ENCODE results near the gene SNX32.
A peak's percentile ranks its signal among the peaks of the same experiment; 100 is the strongest.

The SNX32 gene

DNA sequence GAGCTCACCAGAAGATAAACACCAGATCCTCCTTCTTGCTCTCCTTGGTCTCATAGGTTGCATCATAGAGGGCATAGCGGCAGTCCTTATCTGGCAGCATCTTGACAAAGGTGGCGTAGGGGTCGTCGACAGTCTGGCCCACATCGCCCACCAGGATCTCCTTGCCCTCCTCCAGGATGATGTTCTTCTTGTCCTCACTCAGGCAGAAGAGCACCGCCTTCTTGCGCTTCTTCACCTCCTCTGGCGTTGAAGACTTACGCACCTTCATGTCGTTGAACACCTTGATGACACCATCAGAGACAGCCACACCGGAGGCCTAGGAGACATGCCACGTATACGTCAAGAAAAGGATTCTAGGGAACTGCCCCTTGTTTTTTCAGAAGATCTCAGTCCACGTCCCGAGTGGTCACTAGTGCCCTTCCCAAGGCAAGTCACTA is 22.2 kb downstream of the SNX32 start:
- H3K36me3 ChIP-seq (ENCODE audit: insufficient read depth, low read length): peaks cover 56% of the 10 kb centered on the region; the same call in 1 of the 2 replicates
- H2AFZ ChIP-seq (ENCODE audit: low read length): no peak overlapping the region
- H3K79me2 ChIP-seq (ENCODE audit: insufficient read depth, low read length): peaks cover 70% of the 10 kb centered on the region
- H3K4me2 ChIP-seq (ENCODE audit: low read depth, low read length, poor library complexity, severe bottlenecking): peak overlapping the region; percentile 94
- H3K27me3 ChIP-seq (ENCODE audit: insufficient read depth, low read length, poor library complexity, severe bottlenecking): peaks cover 7% of the 10 kb centered on the region
- H3K4me3 ChIP-seq (ENCODE audit: low read length, poor library complexity, severe bottlenecking): peak overlapping the region; percentile 80
- H3K9ac ChIP-seq (ENCODE audit: low read depth, low read length, poor library complexity, severe bottlenecking): peak overlapping the region; percentile 95
- H3K4me1 ChIP-seq (ENCODE audit: insufficient read depth, low read length, poor library complexity, severe bottlenecking): peaks cover 35% of the 10 kb centered on the region
- peaks cover 5% of the 10 kb centered on the region; the same call in 1 of the 2 replicates for H3K9me3 ChIP-seq (ENCODE audit: insufficient read depth, low read depth, low read length)
- H3K9me2 ChIP-seq (replicated peaks; ENCODE audit: low read depth, low read length): no peaks in the 10 kb centered on the region
- 0 out of 2 replicates have a peak, but pooled peaks cover 7% of the 10 kb centered on the region for H3F3A ChIP-seq (ENCODE audit: low read depth)
- TF ChIP-seq, protein P1, sequence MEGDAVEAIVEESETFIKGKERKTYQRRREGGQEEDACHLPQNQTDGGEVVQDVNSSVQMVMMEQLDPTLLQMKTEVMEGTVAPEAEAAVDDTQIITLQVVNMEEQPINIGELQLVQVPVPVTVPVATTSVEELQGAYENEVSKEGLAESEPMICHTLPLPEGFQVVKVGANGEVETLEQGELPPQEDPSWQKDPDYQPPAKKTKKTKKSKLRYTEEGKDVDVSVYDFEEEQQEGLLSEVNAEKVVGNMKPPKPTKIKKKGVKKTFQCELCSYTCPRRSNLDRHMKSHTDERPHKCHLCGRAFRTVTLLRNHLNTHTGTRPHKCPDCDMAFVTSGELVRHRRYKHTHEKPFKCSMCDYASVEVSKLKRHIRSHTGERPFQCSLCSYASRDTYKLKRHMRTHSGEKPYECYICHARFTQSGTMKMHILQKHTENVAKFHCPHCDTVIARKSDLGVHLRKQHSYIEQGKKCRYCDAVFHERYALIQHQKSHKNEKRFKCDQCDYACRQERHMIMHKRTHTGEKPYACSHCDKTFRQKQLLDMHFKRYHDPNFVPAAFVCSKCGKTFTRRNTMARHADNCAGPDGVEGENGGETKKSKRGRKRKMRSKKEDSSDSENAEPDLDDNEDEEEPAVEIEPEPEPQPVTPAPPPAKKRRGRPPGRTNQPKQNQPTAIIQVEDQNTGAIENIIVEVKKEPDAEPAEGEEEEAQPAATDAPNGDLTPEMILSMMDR (conservative IDR thresholded peaks at IDR 0.05; ENCODE audit: low read length): no peak
- TF ChIP-seq EZH2phosphoT487 (IDR thresholded peaks at IDR 0.05; ENCODE audit: borderline replicate concordance): no peak
- peaks cover 66% of the 10 kb centered on the region for H4K20me1 ChIP-seq (ENCODE audit: insufficient read depth, low read length, poor library complexity, severe bottlenecking)

DNA sequence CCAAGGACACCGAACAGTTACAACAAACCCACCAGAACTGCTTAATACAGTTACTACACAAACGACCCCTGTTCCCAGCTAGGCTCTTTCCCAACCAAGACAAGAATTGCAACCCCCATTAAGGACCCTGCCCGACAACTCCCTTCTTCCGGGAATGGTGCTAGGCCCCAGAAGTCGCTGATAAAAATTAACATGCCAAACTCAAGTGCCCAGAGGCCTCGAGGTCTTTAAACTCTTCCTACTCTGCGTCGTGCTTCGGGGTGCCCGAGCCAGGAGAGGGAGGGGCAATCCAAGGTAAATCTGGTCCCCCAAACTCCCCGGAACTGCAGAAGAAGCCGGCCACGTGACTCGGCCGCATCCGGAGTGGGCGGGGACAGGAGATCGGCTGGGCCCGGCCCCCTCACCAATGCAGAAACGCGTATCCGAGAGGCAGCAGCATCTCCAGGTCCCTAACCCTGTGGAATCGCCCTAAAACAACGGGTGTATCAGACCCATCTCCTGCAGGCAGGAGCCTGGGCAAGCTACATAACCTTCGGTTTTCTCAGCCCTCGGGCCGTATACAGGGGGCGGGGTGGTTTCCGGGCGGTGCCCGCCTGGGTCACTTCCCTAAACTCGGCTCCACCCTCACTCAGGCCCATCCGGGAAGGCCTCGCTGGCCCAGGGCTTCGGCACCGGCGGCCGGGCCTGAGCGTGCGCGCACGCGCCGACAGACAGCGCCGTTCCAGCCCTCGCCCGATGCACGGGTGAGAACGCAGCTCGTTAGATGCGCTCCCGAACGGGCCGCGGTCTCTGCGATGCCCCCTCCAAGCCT is 23.1 kb downstream of the SNX32 start:
- H3K36me3 ChIP-seq (ENCODE audit: insufficient read depth, low read length): peaks cover 46% of the 10 kb centered on the region; the same call in 1 of the 2 replicates

DNA sequence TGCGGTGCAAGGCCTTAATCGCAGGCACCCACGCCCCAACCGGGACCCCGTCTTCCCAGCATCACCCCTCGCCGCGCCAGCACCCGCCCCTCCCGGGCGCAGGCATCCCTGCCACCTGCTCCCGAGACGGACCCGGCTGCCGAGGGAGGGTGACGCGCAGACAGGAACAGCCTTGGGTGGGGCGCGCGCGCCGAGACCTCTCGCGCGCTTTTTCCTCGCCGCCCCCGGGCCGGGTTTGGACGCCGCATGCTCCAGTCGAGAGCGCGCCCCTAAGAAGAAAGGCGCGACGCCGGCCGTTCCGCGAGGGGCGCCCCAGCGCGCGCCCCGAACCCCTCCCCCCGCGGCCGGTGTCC is 23.7 kb downstream of the SNX32 start:
- TF ChIP-seq, protein P1 (conservative IDR thresholded peaks at IDR 0.05; ENCODE audit: low read length): no peak
- TF ChIP-seq EZH2phosphoT487 (IDR thresholded peaks at IDR 0.05; ENCODE audit: borderline replicate concordance): no peak
- Histone ChIP-seq H3F3A (ENCODE audit: low read depth) (0 out of 2 replicates have a peak, but pooled peaks cover 7% of the 10 kb centered on the region), H3K9me3 (ENCODE audit: insufficient read depth, low read depth, low read length) (no peaks in the 10 kb centered on the region), H2AFZ (ENCODE audit: low read length) (no peak overlapping the region), H3K4me3 (ENCODE audit: low read length, poor library complexity, severe bottlenecking) (peak overlapping the region; percentile 80), H3K9ac (ENCODE audit: low read depth, low read length, poor library complexity, severe bottlenecking) (peak overlapping the region; percentile 95), H3K79me2 (ENCODE audit: insufficient read depth, low read length) (peaks cover 73% of the 10 kb centered on the region), H3K36me3 (ENCODE audit: insufficient read depth, low read length) (peaks cover 40% of the 10 kb centered on the region; the same call in 1 of the 2 replicates), H3K9me2 (replicated peaks; ENCODE audit: low read depth, low read length) (no peaks in the 10 kb centered on the region), H3K27me3 (ENCODE audit: insufficient read depth, low read length, poor library complexity, severe bottlenecking) (peaks cover 11% of the 10 kb centered on the region), H4K20me1 (ENCODE audit: insufficient read depth, low read length, poor library complexity, severe bottlenecking) (peaks cover 67% of the 10 kb centered on the region), H3K4me2 (ENCODE audit: low read depth, low read length, poor library complexity, severe bottlenecking) (peak overlapping the region; percentile 94), H3K4me1 (ENCODE audit: insufficient read depth, low read length, poor library complexity, severe bottlenecking) (peaks cover 48% of the 10 kb centered on the region)

More for the DNA sequence above, 23.1 kb downstream of the SNX32 start:
- Histone ChIP-seq H3K4me2 (ENCODE audit: low read depth, low read length, poor library complexity, severe bottlenecking) (peak overlapping the region; percentile 94), H2AFZ (ENCODE audit: low read length) (no peak overlapping the region), H3K27me3 (ENCODE audit: insufficient read depth, low read length, poor library complexity, severe bottlenecking) (peaks cover 11% of the 10 kb centered on the region), H3K4me1 (ENCODE audit: insufficient read depth, low read length, poor library complexity, severe bottlenecking) (peaks cover 42% of the 10 kb centered on the region), H3K4me3 (ENCODE audit: low read length, poor library complexity, severe bottlenecking) (peak overlapping the region; percentile 80), H3K9me3 (ENCODE audit: insufficient read depth, low read depth, low read length) (peaks cover under 1% of the 10 kb centered on the region; the same call in 1 of the 2 replicates), H3K9me2 (replicated peaks; ENCODE audit: low read depth, low read length) (no peaks in the 10 kb centered on the region), H4K20me1 (ENCODE audit: insufficient read depth, low read length, poor library complexity, severe bottlenecking) (peaks cover 67% of the 10 kb centered on the region), H3F3A (ENCODE audit: low read depth) (0 out of 2 replicates have a peak, but pooled peaks cover 7% of the 10 kb centered on the region), H3K9ac (ENCODE audit: low read depth, low read length, poor library complexity, severe bottlenecking) (peak overlapping the region; percentile 95), H3K79me2 (ENCODE audit: insufficient read depth, low read length) (peaks cover 73% of the 10 kb centered on the region)
- no peak for TF ChIP-seq EZH2phosphoT487 (IDR thresholded peaks at IDR 0.05; ENCODE audit: borderline replicate concordance)
- TF ChIP-seq, protein P1 (conservative IDR thresholded peaks at IDR 0.05; ENCODE audit: low read length): no peak
